ENCODE data around the gene CXXC4. TPM values are rescaled to one million over a fixed set of nuclear protein-coding genes. Genes with fewer than 3 reads are reported as not detected.

CXXC4 gene
- total RNA-seq, 2 experiments from 2014 or later = 0.04 TPM; not detected in 1

GRCh38 chr4:104462641-104463040 is 32.1 kb downstream of the CXXC4 start:
- H3K27me3 Mint-ChIP-seq = peaks cover 13% of the 10 kb centered on the region
- no peaks in the 10 kb centered on the region for H3K9me3 Mint-ChIP-seq
- no peaks in the 10 kb centered on the region for H3K36me3 Mint-ChIP-seq
- no peak for DNase-seq
- H3K27ac Mint-ChIP-seq = no peak overlapping the region
- no peaks in the 10 kb centered on the region for H3K4me1 Mint-ChIP-seq
- H3K4me3 Mint-ChIP-seq = no peak overlapping the region

DNA sequence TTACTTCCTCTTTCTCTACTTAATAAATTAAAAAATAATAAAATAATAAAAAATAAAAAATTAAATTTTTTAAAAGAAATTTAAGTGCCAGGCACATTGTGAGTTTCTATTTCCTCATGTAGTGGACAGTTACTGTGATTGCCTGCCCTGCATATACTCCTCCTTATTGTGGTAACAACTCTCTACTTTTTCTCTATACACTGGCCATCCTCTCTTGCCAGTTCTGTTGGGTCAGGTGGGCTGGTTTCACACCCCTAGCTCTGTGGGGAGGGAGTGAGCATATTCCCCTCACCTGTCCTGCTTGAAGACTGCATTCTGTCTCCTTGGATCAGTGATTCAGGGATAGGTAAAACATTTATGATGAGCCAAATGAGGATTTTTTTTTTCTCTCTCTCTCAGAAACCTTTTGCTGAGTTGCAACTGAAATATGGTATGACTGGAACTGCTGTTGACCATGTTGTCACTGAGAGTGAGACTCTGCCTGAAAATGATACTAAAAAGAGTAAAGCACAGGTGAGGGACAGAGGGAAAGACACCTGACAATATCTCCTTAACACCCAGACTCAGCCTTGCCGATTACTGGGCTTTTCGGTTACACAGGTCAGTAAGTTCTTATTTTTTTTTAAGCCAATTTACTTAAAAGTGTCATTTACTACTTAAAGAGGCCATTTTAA is 37.2 kb downstream of the CXXC4 start:
- Mint-ChIP-seq H3K27me3 (peaks cover 4% of the 10 kb centered on the region), H3K27ac (no peak overlapping the region), H3K4me3 (no peak overlapping the region), H3K36me3 (no peaks in the 10 kb centered on the region), H3K9me3 (no peaks in the 10 kb centered on the region), H3K4me1 (no peaks in the 10 kb centered on the region)
- DNase-seq = no peak

- no peaks in the 10 kb centered on the region for H3K9me3 Mint-ChIP-seq
- no peaks in the 10 kb centered on the region for H3K36me3 Mint-ChIP-seq
- no peak overlapping the region for H3K27ac Mint-ChIP-seq
- DNase-seq = no peak
- H3K4me3 Mint-ChIP-seq = no peak overlapping the region
- no peaks in the 10 kb centered on the region for H3K4me1 Mint-ChIP-seq
- H3K27me3 Mint-ChIP-seq = no peaks in the 10 kb centered on the region
Observed at GRCh38 chr4:104451573-104451972, 43.1 kb downstream of the CXXC4 start.

DNA sequence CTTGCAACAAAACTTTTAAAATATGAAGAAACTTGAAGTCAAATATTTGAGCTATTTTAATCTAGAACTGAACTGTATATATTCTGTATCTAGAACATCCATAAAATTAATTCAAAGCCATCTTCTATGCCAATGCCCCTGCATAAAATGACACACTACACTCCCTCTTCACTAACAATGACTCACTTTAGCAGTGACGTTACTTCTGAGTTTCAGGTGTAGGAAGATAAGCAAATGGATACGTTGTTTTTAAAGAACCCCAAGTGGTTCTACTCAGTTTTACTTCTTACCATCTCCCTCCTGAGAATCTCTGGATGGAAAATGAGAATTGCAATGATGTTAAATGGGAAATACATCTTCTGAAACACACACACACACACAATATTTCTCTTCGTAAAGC is 45.2 kb downstream of the CXXC4 start:
- Mint-ChIP-seq H3K4me1 (no peaks in the 10 kb centered on the region), H3K4me3 (no peak overlapping the region), H3K36me3 (no peaks in the 10 kb centered on the region), H3K9me3 (no peaks in the 10 kb centered on the region), H3K27me3 (no peaks in the 10 kb centered on the region), H3K27ac (no peak overlapping the region)
- no peak for DNase-seq

GRCh38 chr4:104447294-104447693 is 47.4 kb downstream of the CXXC4 start:
- Mint-ChIP-seq H3K4me1 (no peaks in the 10 kb centered on the region), H3K9me3 (no peaks in the 10 kb centered on the region), H3K27me3 (no peaks in the 10 kb centered on the region), H3K36me3 (no peaks in the 10 kb centered on the region), H3K4me3 (no peak overlapping the region), H3K27ac (no peak overlapping the region)
- no peak for DNase-seq

DNA sequence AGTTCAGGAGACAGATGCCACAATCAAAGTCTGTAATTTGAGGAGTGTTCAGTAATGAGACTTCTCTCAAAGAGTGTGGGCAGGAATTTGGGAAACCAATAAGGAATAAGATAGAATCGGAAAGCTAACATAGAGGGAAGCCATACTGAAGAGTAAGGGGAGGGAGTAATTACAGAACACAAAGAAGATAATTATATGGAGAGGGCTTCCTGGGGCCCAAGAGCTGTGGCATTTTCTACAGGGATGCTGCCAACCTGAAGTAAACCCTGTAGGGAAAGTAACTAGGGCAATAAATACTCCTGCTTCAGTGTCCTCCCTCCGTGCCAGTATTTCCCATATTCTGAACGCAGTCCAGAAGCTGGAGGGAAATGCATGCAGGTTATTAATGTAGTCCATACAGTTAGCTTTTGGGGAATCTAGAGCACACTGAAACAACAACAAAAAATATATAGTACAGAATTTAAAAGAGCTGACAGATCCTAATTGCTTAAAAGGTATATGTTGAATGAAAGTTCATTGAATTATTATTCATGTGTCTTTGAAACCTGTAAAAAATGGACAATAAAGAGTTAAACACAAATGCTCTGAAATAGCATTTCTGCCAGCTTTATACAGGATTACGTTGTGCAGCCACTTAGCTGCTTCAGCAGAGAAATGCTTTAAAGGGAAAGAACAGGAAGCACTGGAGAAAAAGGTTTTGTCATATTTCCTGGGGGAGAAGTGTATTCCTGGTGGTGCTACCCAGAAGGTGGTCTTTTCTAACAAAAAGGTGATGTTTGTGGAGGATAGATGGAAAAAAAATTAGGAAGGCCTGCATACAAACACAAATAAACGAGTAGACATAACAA is 48.0 kb downstream of the CXXC4 start:
- H3K4me1 Mint-ChIP-seq = no peaks in the 10 kb centered on the region

GRCh38 chr4:104444685-104445084 is 50.0 kb downstream of the CXXC4 start:
- no peaks in the 10 kb centered on the region for H3K27me3 Mint-ChIP-seq
- H3K27ac Mint-ChIP-seq = no peak overlapping the region
- no peak for DNase-seq
- H3K4me1 Mint-ChIP-seq = no peaks in the 10 kb centered on the region
- no peaks in the 10 kb centered on the region for H3K36me3 Mint-ChIP-seq
- peaks cover 2% of the 10 kb centered on the region for H3K9me3 Mint-ChIP-seq
- H3K4me3 Mint-ChIP-seq = no peak overlapping the region

More for the DNA sequence above, 48.0 kb downstream of the CXXC4 start:
- Mint-ChIP-seq H3K9me3 (no peaks in the 10 kb centered on the region), H3K27ac (no peak overlapping the region), H3K36me3 (no peaks in the 10 kb centered on the region), H3K27me3 (no peaks in the 10 kb centered on the region), H3K4me3 (no peak overlapping the region)
- no peak for DNase-seq

- no peak for DNase-seq
- Mint-ChIP-seq H3K27me3 (no peaks in the 10 kb centered on the region), H3K36me3 (no peaks in the 10 kb centered on the region), H3K9me3 (peaks cover 2% of the 10 kb centered on the region), H3K4me1 (no peaks in the 10 kb centered on the region), H3K27ac (no peak overlapping the region), H3K4me3 (no peak overlapping the region)
Observed at GRCh38 chr4:104436542-104436941, 58.2 kb downstream of the CXXC4 start.

DNA sequence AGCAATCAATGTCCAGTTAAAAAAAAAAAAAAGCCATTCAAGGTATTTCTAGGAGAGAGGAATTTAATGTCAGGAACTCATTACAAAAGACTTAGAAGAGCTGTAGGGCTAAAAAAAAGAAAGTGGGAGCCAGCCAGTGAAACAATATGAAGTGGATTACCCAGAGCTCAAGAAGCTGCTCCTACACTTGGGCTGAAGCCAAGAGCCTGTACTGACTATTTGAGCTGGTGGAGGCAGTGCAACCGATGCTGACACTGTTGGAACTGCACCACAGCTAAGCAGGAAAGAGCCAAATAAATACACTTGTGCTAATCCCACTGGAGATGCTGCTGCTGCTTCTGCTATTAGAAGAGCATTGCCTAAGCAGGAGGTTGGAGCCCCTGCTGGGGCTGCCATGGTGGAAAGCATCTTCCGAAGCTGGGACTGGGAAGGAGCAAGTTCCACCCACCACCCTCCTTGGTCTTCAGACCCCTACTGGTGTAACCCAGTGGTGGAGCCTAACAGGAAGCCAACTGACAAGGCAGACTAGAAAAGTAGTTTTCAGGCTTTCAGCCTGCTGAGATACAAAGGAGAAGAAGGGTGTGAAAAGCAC is 65.4 kb downstream of the CXXC4 start:
- Mint-ChIP-seq H3K4me3 (no peak overlapping the region), H3K27me3 (peaks cover 5% of the 10 kb centered on the region), H3K27ac (no peak overlapping the region), H3K36me3 (no peaks in the 10 kb centered on the region), H3K4me1 (no peaks in the 10 kb centered on the region), H3K9me3 (peaks cover 2% of the 10 kb centered on the region)
- DNase-seq = no peak

- Mint-ChIP-seq H3K4me1 (no peaks in the 10 kb centered on the region), H3K36me3 (no peaks in the 10 kb centered on the region), H3K9me3 (peaks cover 2% of the 10 kb centered on the region), H3K27ac (no peak overlapping the region), H3K4me3 (no peak overlapping the region), H3K27me3 (peaks cover 5% of the 10 kb centered on the region)
- no peak for DNase-seq
Observed at GRCh38 chr4:104425948-104426347, 68.7 kb downstream of the CXXC4 start.

DNA sequence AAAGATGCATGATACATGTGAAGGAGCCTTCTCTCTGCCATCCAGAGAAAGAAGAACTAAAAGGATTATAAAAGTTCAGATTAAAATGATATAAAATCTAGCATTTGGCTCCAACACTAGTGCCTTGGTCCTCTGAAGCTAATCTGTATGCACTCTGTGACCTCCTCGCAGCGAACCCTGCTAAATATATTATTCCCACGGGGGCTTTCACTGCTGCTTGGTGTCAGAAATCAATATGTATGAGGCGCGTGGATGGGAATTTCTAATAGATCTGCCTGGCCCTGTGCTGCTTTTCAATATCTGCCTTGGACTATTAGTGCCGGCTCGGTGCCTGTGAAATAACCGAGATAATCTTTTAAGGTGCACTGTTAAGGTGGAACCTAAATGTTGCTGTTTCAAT is 69.7 kb downstream of the CXXC4 start:
- Mint-ChIP-seq H3K27ac (no peak overlapping the region), H3K9me3 (peaks cover 2% of the 10 kb centered on the region), H3K36me3 (no peaks in the 10 kb centered on the region), H3K4me3 (no peak overlapping the region), H3K4me1 (no peaks in the 10 kb centered on the region), H3K27me3 (peaks cover 5% of the 10 kb centered on the region)
- DNase-seq = no peak

DNA sequence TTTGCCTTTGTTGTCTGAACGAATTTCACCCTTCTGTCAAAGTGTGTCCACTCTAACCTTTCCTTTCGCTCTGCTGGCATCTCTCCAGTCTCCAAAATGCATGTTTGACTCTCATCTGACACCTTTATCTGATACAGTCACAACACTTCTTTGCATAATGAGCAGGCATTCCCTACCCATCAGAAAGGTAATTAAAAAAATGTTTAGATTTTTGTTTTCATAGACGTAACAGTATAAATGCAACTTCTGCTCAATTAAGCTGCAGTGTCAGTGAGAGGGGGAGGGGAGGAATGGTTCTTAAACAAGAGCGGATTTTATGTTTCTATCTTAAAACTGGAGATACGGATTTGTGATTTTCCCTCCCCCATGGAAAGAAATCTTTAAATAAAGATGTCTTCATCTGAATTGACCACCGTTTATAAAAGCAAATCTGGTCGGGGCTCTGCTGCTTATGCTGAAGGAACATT is 70.2 kb downstream of the CXXC4 start:
- peaks cover 2% of the 10 kb centered on the region for H3K9me3 Mint-ChIP-seq
- no peak overlapping the region for H3K27ac Mint-ChIP-seq
- DNase-seq = no peak
- peaks cover 5% of the 10 kb centered on the region for H3K27me3 Mint-ChIP-seq
- H3K4me3 Mint-ChIP-seq = no peak overlapping the region
- H3K36me3 Mint-ChIP-seq = no peaks in the 10 kb centered on the region
- no peaks in the 10 kb centered on the region for H3K4me1 Mint-ChIP-seq

GRCh38 chr4:104421566-104421965 is 73.1 kb downstream of the CXXC4 start:
- Mint-ChIP-seq H3K4me1 (no peaks in the 10 kb centered on the region), H3K27ac (no peak overlapping the region)

GRCh38 chr4:104420766-104421165 is 73.9 kb downstream of the CXXC4 start:
- DNase-seq = no peak
- H3K27me3 Mint-ChIP-seq = peaks cover 5% of the 10 kb centered on the region
- H3K27ac Mint-ChIP-seq = no peak overlapping the region
- no peaks in the 10 kb centered on the region for H3K36me3 Mint-ChIP-seq
- H3K9me3 Mint-ChIP-seq = no peaks in the 10 kb centered on the region
- no peaks in the 10 kb centered on the region for H3K4me1 Mint-ChIP-seq
- no peak overlapping the region for H3K4me3 Mint-ChIP-seq

More at GRCh38 chr4:104421566-104421965, 73.1 kb downstream of the CXXC4 start:
- Mint-ChIP-seq H3K36me3 (no peaks in the 10 kb centered on the region), H3K4me3 (no peak overlapping the region), H3K9me3 (no peaks in the 10 kb centered on the region), H3K27me3 (peaks cover 5% of the 10 kb centered on the region)
- DNase-seq = no peak

Measured in activated naive CD8-positive, alpha-beta T cell treated with anti-CD3 and anti-CD28 coated beads for 36 hours (primary cell).